A673 (cell line): ENCODE measurements around the gene SFMBT2. TPM values are rescaled to one million over a fixed set of nuclear protein-coding genes. Genes with fewer than 3 reads are reported as not detected.

Experiments
- BruUV-seq: library from RNA; stranded (reverse); fragments of 400-500 nt; replicated peaks from 2 replicates; lab custom pipeline; 2021; lab: Mats Ljungman, UMichigan
- CTCF ChIA-PET: fragments of 300-600 bp; sonication (Branson Sonifier 250); formaldehyde crosslinking; loops from one replicate; lab custom pipeline; 2022; ENCODE audit warnings: antibody characterized with exemption; lab: Charles Lee
- POLR2A ChIA-PET: fragments of 300-600 bp; sonication (Branson Sonifier 250); formaldehyde crosslinking; loops from one replicate; lab custom pipeline; 2022; ENCODE audit warnings: antibody characterized with exemption; ENCODE audit not compliant: low non-redundant PET; lab: Charles Lee
- DNase-seq: peaks from one replicate; pipeline ENCODE4 v3.0.0-alpha.2; 2015; ENCODE audit warnings: low spot score
- H3K27ac ChIP-seq: fragments of 200-600 bp; sonication (generic); 2 replicates; pipeline ENCODE4 v1.5.1; 2016; ENCODE audit warnings: mixed run types, low read depth, mild to moderate bottlenecking, mixed read lengths, antibody characterized with exemption, low read length; ENCODE audit not compliant: poor library complexity, severe bottlenecking
- H3K27me3 ChIP-seq: fragments of 200-600 bp; sonication (generic); replicated peaks from 2 replicates; pipeline ENCODE4 v1.6.1; 2017; ENCODE audit warnings: mixed run types, low read depth, mild to moderate bottlenecking, mixed read lengths, antibody characterized with exemption, low read length; ENCODE audit not compliant: insufficient read depth, poor library complexity
- H3K36me3 ChIP-seq: fragments of 200-600 bp; sonication (generic); 2 replicates; pipeline ENCODE4 v1.6.1; 2016; ENCODE audit warnings: mixed run types, mild to moderate bottlenecking, mixed read lengths, antibody characterized with exemption, low read length; ENCODE audit not compliant: insufficient read depth, poor library complexity, severe bottlenecking
- H3K4me1 ChIP-seq: fragments of 200-600 bp; sonication (generic); 2 replicates; pipeline ENCODE4 v1.6.1; 2017; ENCODE audit warnings: mixed run types, mild to moderate bottlenecking, mixed read lengths, antibody characterized with exemption, low read length; ENCODE audit not compliant: insufficient read depth, poor library complexity, severe bottlenecking
- H3K4me3 ChIP-seq: fragments of 200-600 bp; sonication (generic); 2 replicates; pipeline ENCODE4 v1.5.1; 2016; ENCODE audit warnings: low read depth, mixed run types, mild to moderate bottlenecking, mixed read lengths, low read length; ENCODE audit not compliant: poor library complexity, severe bottlenecking
- H3K9me3 ChIP-seq: fragments of 200-600 bp; sonication (generic); 2 replicates; pipeline ENCODE4 v1.6.1; 2016; ENCODE audit warnings: mixed run types, low read depth, mild to moderate bottlenecking, mixed read lengths, antibody characterized with exemption, low read length; ENCODE audit not compliant: poor library complexity, severe bottlenecking
- CTCF ChIP-seq: fragments of 300-800, 200-600 bp; sonication (generic); conservative IDR thresholded peaks from 2 replicates; pipeline ENCODE4 v1.5.1; 2017; ENCODE audit warnings: low read depth, mild to moderate bottlenecking, antibody characterized with exemption, low read length, moderate library complexity, mixed read lengths
- EZH2 ChIP-seq: fragments of 200-600 bp; sonication (generic); IDR thresholded peaks from 2 replicates; pipeline ENCODE4 v1.6.1; 2017; ENCODE audit warnings: borderline replicate concordance, low read depth, mild to moderate bottlenecking, mixed read lengths, antibody characterized with exemption, low read length; ENCODE audit not compliant: poor library complexity, severe bottlenecking
- intact Hi-C: fragments of 100-400 bp; cut with micrococcal nuclease; formaldehyde crosslinking; loops from one replicate; pipeline ENCODE4 v1.10.0; 2022; ENCODE audit not compliant: unreplicated experiment
- total RNA-seq: library from RNA; stranded (reverse); gene quantifications from 2 replicates; pipeline ENCODE4 v1.2.3, GENCODE V29; 2021

SFMBT2 gene
- total RNA-seq, 1 experiment from 2014 or later: 8.2 TPM

- CTCF ChIA-PET: no interaction called here
- H3K36me3 ChIP-seq: no peaks in the 10 kb centered on the region
These were observed 229.4 kb downstream of the SFMBT2 start for GRCh38 chr10:7181420-7181819.

DNA sequence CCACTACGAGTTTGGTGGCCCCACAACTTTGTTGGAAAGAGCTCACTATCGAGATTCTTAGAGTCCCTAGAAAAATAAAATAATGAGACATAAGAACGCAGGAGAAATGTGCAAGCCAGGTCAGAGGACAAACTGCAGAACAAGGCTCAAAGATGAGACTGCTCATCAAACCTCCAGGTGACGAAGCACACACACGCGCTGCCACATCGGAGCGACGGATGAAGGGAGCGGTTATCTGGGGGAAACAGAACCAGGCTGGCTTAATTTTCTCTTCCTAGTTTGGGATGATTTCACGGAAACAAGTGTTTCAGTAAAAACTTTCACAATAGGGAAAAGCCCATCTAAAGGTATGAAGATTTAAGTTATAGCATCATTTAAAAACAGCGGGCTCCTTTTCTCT, 231.3 kb downstream of the SFMBT2 start:
- intact Hi-C loops: no loop called here
- no peak for DNase-seq
- Histone ChIP-seq H3K27me3 (no peaks in the 10 kb centered on the region), H3K4me3 (no peak overlapping the region), H3K4me1 (no peaks in the 10 kb centered on the region), H3K27ac (no peak overlapping the region), H3K9me3 (no peaks in the 10 kb centered on the region), H3K36me3 (no peaks in the 10 kb centered on the region)
- ChIA-PET POLR2A (no interaction called here), CTCF (no interaction called here)
- BruUV-seq: no TSS peak
- TF ChIP-seq CTCF (no peak), EZH2 (no peak)

More at GRCh38 chr10:7181420-7181819, 229.4 kb downstream of the SFMBT2 start:
- DNase-seq: no peak
- H3K4me3 ChIP-seq: no peak overlapping the region
- TF ChIP-seq EZH2: no peak
- no peak for TF ChIP-seq CTCF
- H3K27me3 ChIP-seq: peaks cover 8% of the 10 kb centered on the region
- no peaks in the 10 kb centered on the region for H3K9me3 ChIP-seq
- intact Hi-C loops: no loop called here
- no peaks in the 10 kb centered on the region for H3K4me1 ChIP-seq
- BruUV-seq: no TSS peak
- H3K27ac ChIP-seq: no peak overlapping the region
- POLR2A ChIA-PET: no interaction called here

GRCh38 chr10:7173948-7174347, 236.9 kb downstream of the SFMBT2 start:
- no peaks in the 10 kb centered on the region for H3K27me3 ChIP-seq
- no peaks in the 10 kb centered on the region for H3K9me3 ChIP-seq
- TF ChIP-seq EZH2: no peak
- no peak for TF ChIP-seq CTCF
- H3K27ac ChIP-seq: no peak overlapping the region
- intact Hi-C loops: no loop called here
- no peaks in the 10 kb centered on the region for H3K36me3 ChIP-seq
- BruUV-seq: no TSS peak
- POLR2A ChIA-PET: no interaction called here
- CTCF ChIA-PET: no interaction called here
- no peaks in the 10 kb centered on the region for H3K4me1 ChIP-seq
- H3K4me3 ChIP-seq: no peak overlapping the region
- no peak for DNase-seq
